GM12878 (cell line): ENCODE measurements around the gene CSK. TPM values are rescaled to one million over a fixed set of nuclear protein-coding genes. Genes with fewer than 3 reads are reported as not detected.

Experiments
- ATF7 ChIP-seq: fragments of 450-650 bp; IDR thresholded peaks from 2 replicates; pipeline ENCODE4 v1.6.1; 2016; ENCODE audit warnings: low read depth, mild to moderate bottlenecking
- CEBPB ChIP-seq, 2 experiments: fragments of 150-350 bp in 1 of 2; IDR thresholded peaks; 2 replicates each; pipeline ENCODE4 v1.6.1; 2012 to 2014; ENCODE audit warnings: low read depth in 2 of 2, low read length in 2 of 2, borderline replicate concordance in 1 of 2, inconsistent platforms in 1 of 2
- CREM ChIP-seq: IDR thresholded peaks from 2 replicates; pipeline ENCODE4 v1.6.1; 2014; ENCODE audit warnings: antibody characterized with exemption, low read depth
- EED ChIP-seq: sonication (generic); IDR thresholded peaks from 2 replicates; pipeline ENCODE4 v1.6.1; 2016; ENCODE audit warnings: antibody characterized with exemption, low read depth
- GATAD2B ChIP-seq: fragments of 450-650 bp; conservative IDR thresholded peaks from 2 replicates; pipeline ENCODE4 v1.6.1; 2017; ENCODE audit warnings: low read depth, mild to moderate bottlenecking, moderate library complexity
- HDAC2 ChIP-seq: fragments of 200-600 bp; sonication (generic); IDR thresholded peaks from 2 replicates; pipeline ENCODE4 v1.6.1; 2017
- MEF2B ChIP-seq: fragments of 450-650 bp; IDR thresholded peaks from 2 replicates; pipeline ENCODE4 v1.6.1; 2018; ENCODE audit warnings: mild to moderate bottlenecking, moderate library complexity; ENCODE audit not compliant: partially characterized antibody, poor library complexity, severe bottlenecking
- MYB ChIP-seq: fragments of 150-350 bp; IDR thresholded peaks from 2 replicates; pipeline ENCODE4 v1.6.1; 2014; ENCODE audit warnings: mild to moderate bottlenecking, low read depth, low read length, borderline replicate concordance
- NFYB ChIP-seq: IDR thresholded peaks from 2 replicates; pipeline ENCODE4 v1.6.1; 2011; ENCODE audit warnings: low read depth, mild to moderate bottlenecking, low read length, improper control_type of control experiment, moderate library complexity; ENCODE audit not compliant: insufficient read depth
- PAX5 ChIP-seq: IDR thresholded peaks from 2 replicates; pipeline ENCODE4 v1.6.1; 2011; ENCODE audit warnings: low read depth, low read length, borderline replicate concordance
- PAX8 ChIP-seq: fragments of 450-650 bp; IDR thresholded peaks from 2 replicates; pipeline ENCODE4 v1.6.1; 2017; ENCODE audit warnings: mild to moderate bottlenecking, moderate library complexity
- POLR2AphosphoS5 ChIP-seq: IDR thresholded peaks from 2 replicates; pipeline ENCODE4 v1.6.1; 2011; ENCODE audit warnings: mild to moderate bottlenecking, low read length, inconsistent platforms
- RFX5 ChIP-seq: IDR thresholded peaks from 2 replicates; pipeline ENCODE4 v1.6.1; 2011; ENCODE audit warnings: low read depth, low read length, improper control_type of control experiment
- SIX5 ChIP-seq: IDR thresholded peaks from 2 replicates; pipeline ENCODE4 v1.6.1; 2011; ENCODE audit warnings: mild to moderate bottlenecking, low read depth, low read length, moderate library complexity; ENCODE audit not compliant: severe bottlenecking
- SMAD1 ChIP-seq: fragments of 450-650 bp; IDR thresholded peaks from 2 replicates; pipeline ENCODE4 v1.6.1; 2018; ENCODE audit warnings: mild to moderate bottlenecking, low read depth; ENCODE audit not compliant: partially characterized antibody
- SMAD5 ChIP-seq: IDR thresholded peaks from 2 replicates; pipeline ENCODE4 v1.6.1; 2016; ENCODE audit warnings: antibody characterized with exemption, low read depth
- SMC3 ChIP-seq: IDR thresholded peaks from 2 replicates; pipeline ENCODE4 v1.6.1; 2011; ENCODE audit warnings: low read length, improper control_type of control experiment, borderline replicate concordance
- STAT3 ChIP-seq: IDR thresholded peaks from 2 replicates; pipeline ENCODE4 v1.6.1; 2011; ENCODE audit warnings: low read depth, low read length, improper control_type of control experiment
- TAF1 ChIP-seq: IDR thresholded peaks from 2 replicates; pipeline ENCODE4 v1.6.1; 2011; ENCODE audit warnings: mild to moderate bottlenecking, low read depth, low read length, borderline replicate concordance
- TCF12 ChIP-seq: IDR thresholded peaks from 2 replicates; pipeline ENCODE4 v1.6.1; 2011; ENCODE audit warnings: low read depth, mild to moderate bottlenecking, low read length
- TCF3 ChIP-seq: IDR thresholded peaks from 2 replicates; pipeline ENCODE4 v1.6.1; 2012; ENCODE audit warnings: low read depth, mild to moderate bottlenecking, low read length, borderline replicate concordance; ENCODE audit not compliant: insufficient read depth
- WRNIP1 ChIP-seq: IDR thresholded peaks from 2 replicates; pipeline ENCODE4 v1.6.1; 2011; ENCODE audit warnings: low read depth, low read length, improper control_type of control experiment, borderline replicate concordance
- ZNF274 ChIP-seq: IDR thresholded peaks from one replicate; pipeline ENCODE4 v1.8.0; 2011; ENCODE audit not compliant: insufficient read length, insufficient read depth
- ZZZ3 ChIP-seq: IDR thresholded peaks from 2 replicates; pipeline ENCODE4 v1.6.1; 2011; ENCODE audit warnings: low read depth; ENCODE audit not compliant: control insufficient read depth, insufficient read length
- polyA plus RNA-seq, 11 experiments: library from polyadenylated mRNA; depleted of rRNA in 4 of 11; unstranded in 6 of 11; stranded (reverse) in 5 of 11; fragments of >200 nt; fragmentation: Nextera tagmentation in 4 of 11; fragmentation: Illumina TruSeq in 1 of 11; extraction: Ambion mirVana in 4 of 11; extraction: Trizol in 1 of 11; gene quantifications; 1 replicate in 1 of 11; 2 replicates in 10 of 11; pipeline versions ENCODE4 v1.2.1 to v1.2.3, GENCODE V29; 2011 to 2016; ENCODE audit warnings: inconsistent platforms in 2 of 11, missing spikeins in 2 of 11, low read depth in 1 of 11
- total RNA-seq, 4 experiments: library from RNA; depleted of rRNA in 3 of 4; stranded (reverse); fragments of >200 nt in 3 of 4; fragmentation: Illumina TruSeq in 1 of 4; extraction: Trizol in 1 of 4; gene quantifications; 2 replicates each; pipeline versions ENCODE4 v1.2.1 to v1.2.3, GENCODE V29; 2013 to 2021
- TF ChIP-seq, protein P1 (sequence below): IDR thresholded peaks from 2 replicates; pipeline ENCODE4 v1.6.1; 2011; ENCODE audit warnings: mild to moderate bottlenecking, low read depth, low read length, moderate library complexity; ENCODE audit not compliant: insufficient replicate concordance
- TF ChIP-seq, protein P2 (sequence below): fragments of 450-650 bp; IDR thresholded peaks from 2 replicates; pipeline ENCODE4 v1.6.1; 2018; ENCODE audit warnings: mild to moderate bottlenecking, low read depth, moderate library complexity; ENCODE audit not compliant: partially characterized antibody
- TF ChIP-seq, protein P3 (sequence below): fragments of 450-650 bp; IDR thresholded peaks from 2 replicates; pipeline ENCODE4 v1.6.1; 2017; ENCODE audit warnings: low read depth, mild to moderate bottlenecking, moderate library complexity

CSK gene
- total and polyA plus RNA-seq, 10 of the 15 experiments (the other 5 are each of a cell fraction or from before 2014, with no cell fraction given) = 3.4 to 327 (median 75.8) TPM

GRCh38 chr15:74781431-74782258, at the start of gene CSK (continued):
- TF ChIP-seq SMAD5 = no peak; the same call in 1 of the 2 replicates
- no peak for TF ChIP-seq SMAD1
- no peak for TF ChIP-seq CEBPB (IDR thresholded peaks at IDR 0.05; ENCODE audit: borderline replicate concordance in 1 of 2, low read depth in 2 of 2, low read length in 2 of 2)
- no peak for TF ChIP-seq MYB
- peak; percentile 79 for TF ChIP-seq MEF2B
- TF ChIP-seq HDAC2 = no peak
- TF ChIP-seq EED = no peak
- TF ChIP-seq, protein P1, sequence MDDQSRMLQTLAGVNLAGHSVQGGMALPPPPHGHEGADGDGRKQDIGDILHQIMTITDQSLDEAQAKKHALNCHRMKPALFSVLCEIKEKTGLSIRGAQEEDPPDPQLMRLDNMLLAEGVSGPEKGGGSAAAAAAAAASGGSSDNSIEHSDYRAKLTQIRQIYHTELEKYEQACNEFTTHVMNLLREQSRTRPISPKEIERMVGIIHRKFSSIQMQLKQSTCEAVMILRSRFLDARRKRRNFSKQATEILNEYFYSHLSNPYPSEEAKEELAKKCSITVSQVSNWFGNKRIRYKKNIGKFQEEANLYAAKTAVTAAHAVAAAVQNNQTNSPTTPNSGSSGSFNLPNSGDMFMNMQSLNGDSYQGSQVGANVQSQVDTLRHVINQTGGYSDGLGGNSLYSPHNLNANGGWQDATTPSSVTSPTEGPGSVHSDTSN = no peak
- peak; percentile 67 for TF ChIP-seq PAX5
- TF ChIP-seq TCF3 = no peak
- no peak for TF ChIP-seq ATF7
- TF ChIP-seq CREM = no peak
- no peak for TF ChIP-seq STAT3
- no peak for TF ChIP-seq RFX5
- TF ChIP-seq POLR2AphosphoS5 = no peak; the same call in 1 of the 2 replicates
- TF ChIP-seq NFYB = no peak
- TF ChIP-seq GATAD2B = peak; percentile 81
- TF ChIP-seq, protein P2, sequence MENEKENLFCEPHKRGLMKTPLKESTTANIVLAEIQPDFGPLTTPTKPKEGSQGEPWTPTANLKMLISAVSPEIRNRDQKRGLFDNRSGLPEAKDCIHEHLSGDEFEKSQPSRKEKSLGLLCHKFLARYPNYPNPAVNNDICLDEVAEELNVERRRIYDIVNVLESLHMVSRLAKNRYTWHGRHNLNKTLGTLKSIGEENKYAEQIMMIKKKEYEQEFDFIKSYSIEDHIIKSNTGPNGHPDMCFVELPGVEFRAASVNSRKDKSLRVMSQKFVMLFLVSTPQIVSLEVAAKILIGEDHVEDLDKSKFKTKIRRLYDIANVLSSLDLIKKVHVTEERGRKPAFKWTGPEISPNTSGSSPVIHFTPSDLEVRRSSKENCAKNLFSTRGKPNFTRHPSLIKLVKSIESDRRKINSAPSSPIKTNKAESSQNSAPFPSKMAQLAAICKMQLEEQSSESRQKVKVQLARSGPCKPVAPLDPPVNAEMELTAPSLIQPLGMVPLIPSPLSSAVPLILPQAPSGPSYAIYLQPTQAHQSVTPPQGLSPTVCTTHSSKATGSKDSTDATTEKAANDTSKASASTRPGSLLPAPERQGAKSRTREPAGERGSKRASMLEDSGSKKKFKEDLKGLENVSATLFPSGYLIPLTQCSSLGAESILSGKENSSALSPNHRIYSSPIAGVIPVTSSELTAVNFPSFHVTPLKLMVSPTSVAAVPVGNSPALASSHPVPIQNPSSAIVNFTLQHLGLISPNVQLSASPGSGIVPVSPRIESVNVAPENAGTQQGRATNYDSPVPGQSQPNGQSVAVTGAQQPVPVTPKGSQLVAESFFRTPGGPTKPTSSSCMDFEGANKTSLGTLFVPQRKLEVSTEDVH = no peak
- TF ChIP-seq TCF12 = peak; percentile 46; the same call in 1 of the 2 replicates
- TF ChIP-seq SIX5 = no peak
- no peak for TF ChIP-seq ZZZ3
- TF ChIP-seq, protein P3, sequence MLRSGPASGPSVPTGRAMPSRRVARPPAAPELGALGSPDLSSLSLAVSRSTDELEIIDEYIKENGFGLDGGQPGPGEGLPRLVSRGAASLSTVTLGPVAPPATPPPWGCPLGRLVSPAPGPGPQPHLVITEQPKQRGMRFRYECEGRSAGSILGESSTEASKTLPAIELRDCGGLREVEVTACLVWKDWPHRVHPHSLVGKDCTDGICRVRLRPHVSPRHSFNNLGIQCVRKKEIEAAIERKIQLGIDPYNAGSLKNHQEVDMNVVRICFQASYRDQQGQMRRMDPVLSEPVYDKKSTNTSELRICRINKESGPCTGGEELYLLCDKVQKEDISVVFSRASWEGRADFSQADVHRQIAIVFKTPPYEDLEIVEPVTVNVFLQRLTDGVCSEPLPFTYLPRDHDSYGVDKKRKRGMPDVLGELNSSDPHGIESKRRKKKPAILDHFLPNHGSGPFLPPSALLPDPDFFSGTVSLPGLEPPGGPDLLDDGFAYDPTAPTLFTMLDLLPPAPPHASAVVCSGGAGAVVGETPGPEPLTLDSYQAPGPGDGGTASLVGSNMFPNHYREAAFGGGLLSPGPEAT = no peak
- TF ChIP-seq TAF1 = peak; percentile 50; the same call in 1 of the 2 replicates
- no peak for TF ChIP-seq PAX8
- TF ChIP-seq ZNF274 = no peak
- peak; percentile 12; the same call in 1 of the 2 replicates for TF ChIP-seq SMC3
- no peak for TF ChIP-seq WRNIP1
